Stimulated activated CD8-positive, alpha-beta memory T cell treated with anti-CD3 and anti-CD28 coated beads, Interleukin-15, amount 100 ng/mL, for 48 hours (primary cell): Measurements from ENCODE around the gene LRIG1.

Experiments used
- DNase-seq, 2 donors: peaks; one replicate each; pipeline ENCODE4 v3.0.0-alpha.2; 2020; ENCODE audit warnings: low read depth in 2 of 2

The LRIG1 gene

DNA sequence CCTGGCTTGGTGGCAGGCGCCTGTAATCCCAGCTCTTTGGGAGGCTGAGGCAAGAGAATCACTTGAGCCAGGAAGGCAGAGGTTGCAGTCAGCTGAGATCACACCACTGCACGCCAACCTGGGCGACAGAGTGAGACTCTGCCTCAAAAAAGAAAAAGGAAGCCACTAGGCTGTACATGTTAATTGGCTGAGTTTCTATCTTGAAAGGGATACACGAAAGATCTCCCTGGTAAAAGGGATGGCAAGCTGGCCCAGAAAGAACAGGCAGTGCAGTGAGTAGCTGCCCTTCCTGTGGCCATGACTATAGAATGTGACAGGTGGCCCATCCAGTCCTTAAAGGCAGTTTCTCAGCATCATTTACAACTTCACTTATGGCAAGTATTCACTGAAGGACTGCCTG, 12.3 kb downstream of the LRIG1 start:
- no peak for DNase-seq

DNA sequence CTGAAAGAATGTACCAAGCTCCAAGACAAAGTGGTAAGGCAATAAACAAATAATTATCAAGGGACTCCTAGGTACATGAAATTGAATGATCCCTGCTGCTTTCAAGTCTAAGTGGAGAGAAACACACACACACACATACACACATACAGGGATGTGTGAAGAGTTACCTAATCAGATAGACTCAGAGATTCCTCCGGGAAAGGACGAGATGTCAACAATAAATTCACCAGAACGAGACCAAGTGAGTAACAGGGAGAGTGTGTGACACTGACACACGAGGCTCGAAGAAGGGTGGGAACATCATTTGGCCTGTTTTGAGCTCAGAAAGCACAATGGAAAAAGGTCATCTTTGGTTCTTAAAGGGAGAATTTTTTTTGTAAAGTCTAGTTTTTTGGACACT, 13.4 kb downstream of the LRIG1 start:
- DNase-seq: no peak

DNA sequence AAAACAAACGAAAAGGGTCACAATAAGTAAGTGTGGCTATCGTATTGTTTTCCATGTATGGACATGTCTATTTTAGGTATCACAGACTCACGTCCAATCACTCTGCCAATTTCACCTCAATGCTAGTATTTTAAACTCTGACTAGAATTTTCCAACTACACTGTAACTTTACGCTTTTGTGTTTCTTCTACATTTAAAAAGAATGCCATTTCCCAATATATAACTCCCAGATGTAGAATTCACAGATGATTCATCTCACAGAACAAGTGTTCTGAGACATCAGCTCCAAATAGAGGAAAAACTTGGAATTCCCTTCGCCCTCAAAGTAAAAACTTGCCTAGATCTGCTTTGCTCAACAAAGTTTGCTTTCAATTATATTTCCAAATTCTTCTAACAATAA, 14.2 kb downstream of the LRIG1 start:
- no peak for DNase-seq

GRCh38 chr3:66486202-66486601, 14.6 kb downstream of the LRIG1 start:
- no peak for DNase-seq

- DNase-seq: no peak
Observed at GRCh38 chr3:66485291-66485968, 15.4 kb downstream of the LRIG1 start.

DNA sequence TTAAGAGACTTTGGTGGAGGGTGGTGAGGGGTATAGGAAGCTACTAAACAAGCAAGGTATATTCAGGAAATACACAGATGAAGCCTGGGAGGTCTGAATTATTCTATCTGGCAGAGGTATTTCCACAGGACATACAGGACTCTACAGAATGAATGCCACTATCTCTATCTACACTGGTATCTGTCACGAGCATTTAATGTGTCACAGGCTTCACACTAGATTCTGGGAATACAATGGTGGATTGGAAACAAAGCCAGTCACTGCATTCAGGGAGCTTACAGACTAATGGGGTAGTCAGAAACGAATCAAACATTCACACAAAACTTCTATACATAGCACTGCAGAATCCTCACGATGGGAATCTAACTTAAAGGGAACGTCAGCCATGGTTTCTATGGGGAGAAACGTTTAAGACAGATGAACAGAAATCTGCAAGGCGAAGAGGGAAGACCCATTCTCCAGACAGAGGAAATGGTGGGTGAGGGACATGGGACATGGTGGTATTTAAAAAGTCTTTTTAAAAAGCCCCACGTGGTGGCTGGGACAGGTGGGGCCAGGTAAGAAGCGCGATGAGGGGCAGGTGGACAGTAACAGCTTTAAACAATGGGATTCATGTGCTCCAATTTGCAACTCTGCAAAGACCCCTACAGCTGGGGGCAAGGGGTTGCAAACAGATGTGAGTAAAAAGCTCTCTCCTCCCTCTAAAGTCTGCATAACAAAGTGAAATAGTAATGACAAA, 16.5 kb downstream of the LRIG1 start:
- no peak for DNase-seq

- no peak for DNase-seq
Observed at GRCh38 chr3:66483409-66483906, 17.4 kb downstream of the LRIG1 start.

DNA sequence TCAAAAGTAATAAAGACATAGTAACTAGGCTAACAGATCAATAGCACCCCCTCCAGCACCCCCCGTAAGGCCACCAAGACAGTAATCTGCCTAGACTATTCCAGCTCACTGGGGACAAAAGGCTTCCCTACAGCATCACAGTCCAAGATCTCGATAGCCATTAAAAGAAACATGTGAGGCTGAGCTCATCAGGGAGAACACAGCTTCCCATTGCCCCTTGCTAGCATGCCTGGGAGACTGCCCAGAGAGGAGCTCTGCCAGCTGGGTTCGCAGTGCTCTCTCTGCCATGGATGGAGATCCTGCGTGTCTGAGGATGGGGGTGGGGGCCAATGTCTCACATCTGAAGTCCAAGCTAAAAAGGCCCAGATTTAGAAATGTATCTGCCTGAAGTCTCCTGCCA, 17.8 kb downstream of the LRIG1 start:
- no peak for DNase-seq

DNA sequence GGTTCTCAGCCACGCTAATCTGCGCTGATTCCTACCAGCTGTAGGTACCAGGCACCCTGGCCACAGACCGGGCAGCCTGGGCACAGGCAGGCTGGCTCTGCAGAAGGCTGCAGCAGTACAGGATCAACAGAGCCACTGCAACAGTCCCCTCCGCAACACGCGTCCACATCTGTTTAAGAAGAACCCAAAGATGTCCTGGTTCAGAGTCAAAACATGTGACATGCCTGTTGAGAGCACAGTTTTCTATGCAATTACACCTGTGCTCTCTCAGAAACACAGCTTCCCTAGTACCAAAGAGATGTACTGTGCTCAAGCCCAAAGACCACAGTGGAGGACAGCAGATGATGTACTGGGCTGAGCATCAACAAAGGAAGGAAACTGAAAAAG, 18.8 kb downstream of the LRIG1 start:
- DNase-seq: no peak

DNA sequence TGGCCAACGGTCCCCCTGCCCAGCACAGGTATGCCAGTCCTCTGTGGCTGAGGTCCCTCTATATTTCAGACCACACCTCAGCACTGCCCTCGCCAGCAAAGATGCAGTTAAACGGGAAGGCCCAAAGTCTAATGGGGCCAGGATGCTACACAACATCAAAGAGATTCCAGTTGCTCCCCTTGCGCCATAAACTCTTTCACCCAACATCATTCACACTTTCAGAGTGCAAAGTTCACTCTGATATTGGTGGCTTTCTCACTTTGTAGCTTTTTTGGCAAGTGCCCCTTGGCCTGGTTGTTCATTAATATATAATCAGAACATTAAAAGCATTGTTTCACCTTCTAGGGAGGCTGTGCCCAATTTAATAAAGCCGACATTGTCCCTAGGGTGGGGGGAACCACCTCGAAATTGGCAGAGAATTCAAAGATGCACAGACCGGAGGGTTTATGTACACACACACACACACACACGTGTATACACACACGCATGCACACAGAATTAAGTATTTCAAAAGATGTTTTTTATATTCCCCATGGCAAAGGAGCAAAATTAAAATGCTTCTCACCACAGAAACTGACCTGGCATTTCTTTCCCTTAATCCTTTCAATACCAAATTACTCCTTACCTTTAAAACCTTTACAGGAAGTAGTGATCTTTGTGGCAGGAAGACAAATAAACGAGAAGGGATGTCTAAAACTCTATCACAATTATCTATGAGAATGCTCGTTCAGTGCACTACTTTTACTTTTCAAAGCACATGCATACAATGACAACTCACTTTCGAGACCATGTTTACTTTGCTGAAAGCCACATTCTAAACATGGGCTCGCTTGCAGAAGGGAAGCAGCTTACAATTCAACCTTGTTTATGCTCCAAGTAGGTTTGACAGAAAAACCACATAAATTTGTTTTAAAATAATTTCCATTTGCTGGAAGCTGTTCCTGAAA, 19.5 kb downstream of the LRIG1 start:
- no peak for DNase-seq

GRCh38 chr3:66480666-66481065, 20.2 kb downstream of the LRIG1 start:
- DNase-seq: no peak

DNA sequence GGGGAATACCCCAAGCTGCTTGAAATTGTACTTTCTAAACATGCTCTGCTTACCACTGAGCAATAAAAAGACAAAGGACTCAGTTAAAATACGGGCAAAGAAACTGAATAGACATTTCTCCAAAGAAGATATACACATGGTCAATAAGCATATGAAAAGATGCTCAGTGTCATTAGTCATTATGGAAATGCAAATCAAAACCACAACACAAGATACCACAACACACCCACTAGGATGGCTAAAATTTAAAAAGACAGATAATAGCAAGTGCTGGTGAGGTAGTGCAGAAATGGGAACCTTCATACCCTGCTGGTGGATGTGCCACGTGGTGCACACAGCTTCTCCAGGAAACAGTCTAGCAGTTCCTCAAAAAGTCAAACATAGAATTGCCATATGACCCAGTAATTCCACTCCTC, 21.3 kb downstream of the LRIG1 start:
- no peak for DNase-seq

DNA sequence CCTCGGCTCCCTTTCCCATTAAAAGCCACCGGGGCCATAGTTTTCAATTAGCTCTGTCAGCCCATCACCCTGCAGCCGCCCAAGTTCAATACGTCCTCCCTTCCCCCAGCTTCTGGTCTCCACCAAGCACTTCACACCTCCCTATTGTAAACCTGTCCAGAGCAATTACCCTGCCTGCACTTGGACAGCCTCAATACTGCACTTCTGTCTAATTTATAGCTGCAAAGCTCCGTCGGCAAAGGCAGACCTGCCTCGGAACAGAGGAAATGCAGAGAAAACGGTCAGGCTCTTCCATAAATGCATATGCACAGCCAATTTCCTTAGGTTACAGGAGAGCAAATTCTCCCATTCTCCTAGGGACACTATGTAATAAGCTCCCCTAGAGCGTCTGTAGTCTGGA, 21.9 kb downstream of the LRIG1 start:
- no peak for DNase-seq

DNA sequence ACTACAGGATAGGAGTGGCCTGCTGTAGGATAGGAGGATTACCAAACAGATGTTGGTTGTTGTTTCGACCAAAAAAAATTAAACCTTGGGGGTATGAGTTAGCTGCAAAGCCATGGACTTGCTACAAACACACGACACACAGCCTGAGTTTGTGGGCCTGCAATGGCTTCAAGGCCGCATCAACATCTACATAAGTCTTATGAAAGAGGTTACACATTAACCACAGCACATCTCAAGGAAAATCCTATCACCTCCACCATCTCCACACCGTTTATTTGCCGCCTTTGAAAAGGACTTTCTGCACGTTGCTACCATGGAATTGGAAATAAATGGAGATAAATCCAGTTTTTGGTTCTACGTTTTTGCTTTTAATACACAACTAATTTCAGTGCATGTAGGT, 23.0 kb downstream of the LRIG1 start:
- no peak for DNase-seq

DNA sequence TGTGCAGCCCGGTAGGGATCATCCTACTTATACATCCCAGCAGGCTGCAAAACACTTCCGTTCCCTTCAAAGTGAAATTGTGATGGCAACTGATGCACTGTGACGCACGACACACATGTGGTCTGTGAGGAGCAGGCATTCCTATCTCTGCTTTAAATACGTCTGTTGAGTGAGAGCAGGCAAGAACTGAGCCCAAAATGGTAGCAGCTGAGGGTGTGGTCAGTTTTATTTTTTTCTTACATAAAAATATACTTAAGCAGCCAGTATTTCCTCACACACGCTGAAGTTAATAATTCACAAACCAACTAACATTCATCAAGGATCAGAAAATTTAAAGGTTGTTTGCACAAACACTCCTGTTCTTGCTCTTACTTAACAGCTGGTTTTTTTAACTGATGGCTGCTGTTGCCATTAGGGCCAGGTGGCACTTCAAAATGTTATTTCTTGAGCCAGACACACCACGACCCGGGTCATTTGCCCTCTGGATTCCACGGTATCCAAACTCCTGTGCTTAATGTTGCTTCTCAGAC, 23.9 kb downstream of the LRIG1 start:
- DNase-seq: no peak

- DNase-seq: no peak
Observed at GRCh38 chr3:66475386-66476020, 25.3 kb downstream of the LRIG1 start.

DNA sequence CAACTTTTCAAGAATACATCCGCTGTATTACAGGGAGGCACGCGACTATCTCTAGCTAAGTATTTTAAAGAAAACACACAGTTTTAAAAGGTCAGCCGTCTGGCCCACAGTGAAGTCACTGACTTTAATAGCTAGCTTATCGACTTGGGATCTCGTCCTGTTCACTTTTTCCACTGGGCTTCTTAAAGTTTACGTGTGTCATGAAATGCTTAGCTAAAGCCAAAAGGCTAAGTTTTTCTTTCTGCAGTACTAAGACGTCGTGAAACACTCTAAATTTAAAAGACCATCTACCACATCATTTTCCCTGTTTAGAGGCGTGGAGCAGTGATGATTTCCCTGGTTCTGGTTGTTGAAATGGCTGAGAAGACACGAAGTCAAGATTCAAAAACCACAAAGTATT, 27.1 kb downstream of the LRIG1 start:
- DNase-seq: no peak

GRCh38 chr3:66473181-66473580, 27.6 kb downstream of the LRIG1 start:
- no peak for DNase-seq

- no peak for DNase-seq
Observed at GRCh38 chr3:66472313-66473134, 28.3 kb downstream of the LRIG1 start.

- no peak for DNase-seq
Observed at GRCh38 chr3:66470956-66471686, 29.7 kb downstream of the LRIG1 start.
